IPS-18a (cell line): ENCODE results near the gene EHBP1L1.

Experiments
- H3K27ac ChIP-seq: one replicate; pipeline ENCODE4 v1.5.1; 2013; ENCODE audit warnings: low read length
- H3K27me3 ChIP-seq: one replicate; pipeline ENCODE4 v1.6.1; 2013; ENCODE audit warnings: mild to moderate bottlenecking, low read length; ENCODE audit not compliant: control insufficient read depth, insufficient read depth
- H3K36me3 ChIP-seq: one replicate; pipeline ENCODE4 v1.6.1; 2013; ENCODE audit warnings: low read depth, low read length; ENCODE audit not compliant: control insufficient read depth
- H3K4me1 ChIP-seq: one replicate; pipeline ENCODE4 v1.6.1; 2013; ENCODE audit warnings: low read depth, low read length; ENCODE audit not compliant: control insufficient read depth
- H3K4me3 ChIP-seq: one replicate; pipeline ENCODE4 v1.5.1; 2013; ENCODE audit warnings: low read length
- H3K9ac ChIP-seq: one replicate; pipeline ENCODE4 v1.6.1; 2013; ENCODE audit warnings: mild to moderate bottlenecking, low read length, moderate library complexity
- H3K9me3 ChIP-seq: one replicate; pipeline ENCODE4 v1.6.1; 2013; ENCODE audit warnings: low read depth, low read length; ENCODE audit not compliant: control insufficient read depth

The EHBP1L1 gene

GRCh38 chr11:65548395-65548794, 27.5 kb upstream of the EHBP1L1 start:
- Histone ChIP-seq H3K4me1 (no peaks in the 10 kb centered on the region), H3K9ac (no peak overlapping the region), H3K9me3 (no peaks in the 10 kb centered on the region), H3K4me3 (no peak overlapping the region), H3K27ac (no peak overlapping the region), H3K27me3 (peaks cover 83% of the 10 kb centered on the region), H3K36me3 (no peaks in the 10 kb centered on the region)

GRCh38 chr11:65549096-65549495, 26.8 kb upstream of the EHBP1L1 start:
- H3K9me3 ChIP-seq = no peaks in the 10 kb centered on the region
- no peak overlapping the region for H3K27ac ChIP-seq
- H3K36me3 ChIP-seq = no peaks in the 10 kb centered on the region
- H3K4me1 ChIP-seq = no peaks in the 10 kb centered on the region
- peaks cover 84% of the 10 kb centered on the region for H3K27me3 ChIP-seq
- no peak overlapping the region for H3K4me3 ChIP-seq
- H3K9ac ChIP-seq = no peak overlapping the region

- Histone ChIP-seq H3K4me1 (no peaks in the 10 kb centered on the region), H3K27me3 (peaks cover 82% of the 10 kb centered on the region), H3K27ac (no peak overlapping the region), H3K4me3 (no peak overlapping the region), H3K36me3 (no peaks in the 10 kb centered on the region), H3K9ac (no peak overlapping the region), H3K9me3 (no peaks in the 10 kb centered on the region)
Measured at GRCh38 chr11:65551572-65552387, 24.1 kb upstream of the EHBP1L1 start.

GRCh38 chr11:65552388-65552951, 23.4 kb upstream of the EHBP1L1 start:
- Histone ChIP-seq H3K27me3 (peaks cover 82% of the 10 kb centered on the region), H3K4me3 (no peak overlapping the region), H3K9ac (no peak overlapping the region), H3K4me1 (peaks cover 3% of the 10 kb centered on the region), H3K9me3 (no peaks in the 10 kb centered on the region), H3K27ac (no peak overlapping the region), H3K36me3 (no peaks in the 10 kb centered on the region)

GRCh38 chr11:65553301-65554001, 22.4 kb upstream of the EHBP1L1 start:
- H3K4me3 ChIP-seq = peak overlapping the region; percentile 55
- no peak overlapping the region for H3K27ac ChIP-seq

GRCh38 chr11:65554057-65554818, 21.6 kb upstream of the EHBP1L1 start:
- Histone ChIP-seq H3K27ac (no peak overlapping the region), H3K9ac (no peak overlapping the region), H3K4me1 (peaks cover 9% of the 10 kb centered on the region), H3K9me3 (no peaks in the 10 kb centered on the region), H3K27me3 (peaks cover 71% of the 10 kb centered on the region), H3K36me3 (no peaks in the 10 kb centered on the region), H3K4me3 (peak overlapping the region; percentile 55)

More at GRCh38 chr11:65553301-65554001, 22.4 kb upstream of the EHBP1L1 start:
- peaks cover 73% of the 10 kb centered on the region for H3K27me3 ChIP-seq
- peaks cover 3% of the 10 kb centered on the region for H3K4me1 ChIP-seq
- H3K9ac ChIP-seq = no peak overlapping the region
- no peaks in the 10 kb centered on the region for H3K9me3 ChIP-seq
- no peaks in the 10 kb centered on the region for H3K36me3 ChIP-seq

- H3K27me3 ChIP-seq = peaks cover 73% of the 10 kb centered on the region
Measured at GRCh38 chr11:65554842-65555430, 20.9 kb upstream of the EHBP1L1 start.

GRCh38 chr11:65555693-65556231, 20.1 kb upstream of the EHBP1L1 start:
- H3K36me3 ChIP-seq = no peaks in the 10 kb centered on the region
- peaks cover 15% of the 10 kb centered on the region for H3K4me1 ChIP-seq
- no peaks in the 10 kb centered on the region for H3K9me3 ChIP-seq
- no peak overlapping the region for H3K9ac ChIP-seq
- H3K27me3 ChIP-seq = peaks cover 73% of the 10 kb centered on the region
- H3K27ac ChIP-seq = no peak overlapping the region
- H3K4me3 ChIP-seq = no peak overlapping the region

More at GRCh38 chr11:65554842-65555430, 20.9 kb upstream of the EHBP1L1 start:
- no peak overlapping the region for H3K9ac ChIP-seq
- H3K27ac ChIP-seq = no peak overlapping the region
- H3K9me3 ChIP-seq = no peaks in the 10 kb centered on the region
- H3K36me3 ChIP-seq = no peaks in the 10 kb centered on the region
- no peak overlapping the region for H3K4me3 ChIP-seq
- peaks cover 11% of the 10 kb centered on the region for H3K4me1 ChIP-seq

GRCh38 chr11:65556470-65557279, 19.2 kb upstream of the EHBP1L1 start:
- Histone ChIP-seq H3K4me1 (peaks cover 23% of the 10 kb centered on the region), H3K9me3 (no peaks in the 10 kb centered on the region), H3K27ac (no peak overlapping the region), H3K27me3 (peaks cover 64% of the 10 kb centered on the region), H3K4me3 (no peak overlapping the region), H3K9ac (no peak overlapping the region), H3K36me3 (no peaks in the 10 kb centered on the region)

GRCh38 chr11:65557280-65558001, 18.4 kb upstream of the EHBP1L1 start:
- peaks cover 23% of the 10 kb centered on the region for H3K4me1 ChIP-seq
- H3K4me3 ChIP-seq = peak overlapping the region; percentile 55
- peaks cover 56% of the 10 kb centered on the region for H3K27me3 ChIP-seq
- H3K9ac ChIP-seq = no peak overlapping the region
- H3K36me3 ChIP-seq = no peaks in the 10 kb centered on the region
- no peak overlapping the region for H3K27ac ChIP-seq
- H3K9me3 ChIP-seq = no peaks in the 10 kb centered on the region
